ENCODE results near the gene CD151.

The CD151 gene

DNA sequence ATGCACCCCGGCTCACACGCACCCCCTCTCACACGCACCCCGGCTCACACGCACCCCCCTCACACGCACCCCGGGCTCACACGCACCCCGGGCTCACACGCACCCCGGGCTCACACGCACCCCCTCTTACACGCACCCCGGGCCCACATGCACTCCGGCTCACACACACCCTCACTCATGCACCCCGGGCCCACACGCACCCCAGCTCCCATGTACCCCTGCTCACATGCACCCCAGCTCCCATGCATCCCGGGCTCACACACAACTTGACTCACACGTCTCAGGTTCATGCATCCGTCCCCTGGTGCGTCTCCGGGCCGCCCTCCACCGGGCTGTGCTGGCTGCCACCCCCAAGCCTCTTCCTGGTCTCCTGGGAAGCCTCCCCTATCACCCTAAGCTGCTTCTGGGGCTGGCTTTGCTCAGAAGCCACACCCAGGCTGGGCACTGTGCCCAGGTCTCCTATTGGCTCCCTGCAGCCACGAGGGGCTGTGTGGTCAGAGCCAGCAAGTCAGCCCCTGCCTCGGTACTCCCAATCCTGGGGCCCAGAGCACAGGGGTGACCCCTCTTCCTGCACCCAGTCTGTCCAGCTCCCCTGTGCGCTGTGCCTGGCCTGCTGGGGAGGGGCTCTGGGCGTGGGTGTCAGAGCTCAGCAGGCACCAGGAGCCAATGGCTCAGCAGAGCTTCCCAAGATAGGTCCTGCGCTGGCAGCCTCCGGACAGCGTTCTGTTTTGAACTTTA is 26.8 kb downstream of the CD151 start:
- no peak for DNase-seq

DNA sequence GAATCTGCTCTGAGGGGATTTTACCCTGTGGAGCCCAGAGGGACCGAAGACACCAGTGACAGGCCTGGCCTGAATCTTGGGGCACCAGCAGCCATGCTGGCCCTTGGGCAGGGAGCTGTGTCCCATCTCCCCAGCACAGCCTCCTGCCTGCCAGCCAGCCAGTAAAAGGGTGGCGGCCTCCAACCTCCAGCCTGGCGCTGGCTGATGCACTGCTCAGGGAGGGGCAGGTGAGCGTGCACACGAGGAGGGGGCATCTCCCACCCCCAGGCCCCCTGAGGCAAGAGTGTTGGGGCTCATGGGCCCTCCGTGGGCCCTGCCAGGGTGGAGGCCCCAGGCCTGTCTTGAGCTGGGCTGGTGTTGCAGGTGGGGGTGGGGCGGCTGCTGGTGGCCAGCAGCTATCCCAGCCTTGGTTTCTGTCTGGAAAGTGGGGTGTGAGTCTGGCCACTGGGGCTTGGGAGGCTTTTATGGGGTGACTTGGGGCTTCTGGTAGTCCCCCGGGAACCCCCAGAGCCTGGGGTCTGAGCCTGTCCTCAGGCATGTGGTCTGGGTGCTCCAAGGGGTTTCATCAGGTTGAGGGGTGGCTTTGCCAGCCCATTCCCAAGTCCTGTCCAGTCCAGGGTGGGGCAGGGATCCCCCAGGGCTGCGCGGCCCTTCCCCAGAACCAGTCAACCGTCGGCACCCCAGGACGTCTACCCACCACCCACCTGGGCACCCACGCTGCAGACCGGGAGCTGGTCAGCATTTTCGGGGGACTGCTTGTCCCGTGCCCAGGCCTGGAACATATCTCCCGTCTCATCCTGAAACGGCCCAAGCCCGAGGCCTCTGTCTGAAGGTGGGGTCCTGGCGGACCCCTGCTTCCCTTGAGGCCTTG is 27.7 kb downstream of the CD151 start:
- DNase-seq: no peak

DNA sequence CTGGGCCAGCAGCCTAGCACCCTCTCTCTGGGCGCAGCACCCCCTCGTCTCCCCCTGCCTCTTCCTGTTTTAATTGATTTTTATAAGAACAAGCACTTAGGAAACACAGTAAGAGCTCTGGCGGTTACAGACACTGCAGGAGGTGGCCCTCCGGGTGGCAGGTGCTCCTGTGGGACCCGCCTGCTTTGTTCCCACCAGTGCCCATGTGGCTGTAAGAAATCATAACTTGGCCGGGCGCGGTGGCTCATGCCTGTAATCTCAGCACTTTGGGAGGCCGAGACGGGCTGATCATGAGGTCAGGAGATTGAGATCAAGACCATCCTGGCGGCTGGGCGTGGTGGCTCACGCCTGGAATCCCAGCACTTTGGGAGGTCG is 28.3 kb downstream of the CD151 start:
- DNase-seq: no peak

DNA sequence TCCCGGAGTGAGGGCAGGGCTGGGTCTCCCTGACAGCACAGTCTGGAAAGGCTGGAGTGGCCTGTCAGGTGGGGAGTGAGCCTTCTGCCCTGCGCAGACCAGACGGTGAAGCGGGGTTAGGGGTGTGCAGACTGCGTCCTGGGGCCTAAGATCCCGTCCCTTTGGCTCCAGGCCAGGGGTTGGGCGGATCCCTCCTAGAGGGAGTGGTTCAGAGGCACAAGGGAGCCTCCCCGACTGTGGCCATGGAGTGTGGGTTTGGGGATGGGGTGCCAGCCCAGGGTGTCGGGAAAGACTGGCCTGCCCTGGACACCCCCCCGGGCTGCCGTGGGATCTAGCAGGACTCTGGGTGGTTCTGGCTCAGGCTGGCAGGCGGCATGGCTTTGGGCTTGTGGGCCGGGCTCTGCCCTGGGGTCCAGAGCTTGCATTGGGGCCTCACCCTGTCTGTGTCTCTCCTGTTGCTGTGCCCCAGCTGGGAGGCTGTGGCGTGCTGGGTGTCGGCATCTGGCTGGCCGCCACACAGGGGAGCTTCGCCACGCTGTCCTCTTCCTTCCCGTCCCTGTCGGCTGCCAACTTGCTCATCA is 29.4 kb downstream of the CD151 start:
- DNase-seq: no peak

DNA sequence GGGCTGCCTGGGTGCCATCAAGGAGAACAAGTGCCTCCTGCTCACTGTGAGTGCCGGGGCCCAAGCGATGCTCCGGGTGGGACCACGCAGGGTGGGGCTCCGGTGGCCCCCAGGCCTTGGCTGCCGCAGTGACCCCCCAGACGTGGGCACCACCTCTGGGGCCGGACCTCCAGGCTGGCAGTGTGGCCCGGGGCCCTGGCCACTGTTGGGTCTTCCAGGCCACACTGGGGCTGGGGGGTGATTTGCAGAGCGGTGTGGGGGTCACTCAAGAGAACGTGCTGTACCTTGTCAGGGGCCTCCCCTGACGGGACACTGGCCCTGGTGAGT is 29.9 kb downstream of the CD151 start:
- no peak for DNase-seq

DNA sequence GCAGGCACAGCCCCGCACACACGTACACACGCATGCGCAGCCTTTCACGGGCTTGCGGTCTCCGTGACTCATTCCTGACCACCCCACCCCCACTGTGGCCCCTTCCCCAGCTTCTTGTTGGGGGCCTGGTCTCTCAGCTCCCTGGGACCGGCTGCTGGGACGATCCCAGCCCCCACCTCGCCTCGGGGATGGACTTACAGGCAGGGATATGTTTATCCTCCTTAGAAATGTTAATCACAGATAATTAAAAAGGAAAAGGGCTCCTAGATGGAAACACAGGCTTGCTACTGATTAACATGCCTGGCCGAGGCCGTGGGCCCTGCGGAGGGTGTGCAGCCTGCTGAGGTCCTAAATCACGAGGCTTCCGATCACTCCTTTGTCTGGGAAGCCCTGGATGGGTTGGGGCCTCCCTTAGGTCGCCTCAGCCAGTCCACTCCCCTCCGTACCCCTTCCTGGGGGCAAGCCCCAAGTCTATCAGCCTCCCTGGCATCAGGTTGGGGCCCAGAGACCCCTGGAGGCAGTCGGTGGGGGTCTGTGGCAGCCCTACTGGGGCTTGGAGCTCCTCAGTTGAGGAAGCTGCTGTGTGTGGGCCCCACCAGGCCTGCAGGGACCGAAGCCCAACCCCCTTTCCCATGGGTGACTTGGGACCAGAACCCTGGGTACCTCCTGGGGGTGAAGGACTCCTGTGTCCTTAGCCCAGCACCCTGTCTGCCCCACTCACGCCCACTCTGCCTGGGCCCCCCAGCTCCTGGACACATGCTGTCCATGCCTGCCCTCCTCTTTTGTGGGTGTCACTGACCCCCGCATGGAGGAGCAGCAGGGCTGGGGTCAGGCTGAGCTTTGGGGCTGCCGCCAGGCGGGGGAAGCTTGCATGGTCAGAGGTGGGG is 30.5 kb downstream of the CD151 start:
- DNase-seq: no peak

DNA sequence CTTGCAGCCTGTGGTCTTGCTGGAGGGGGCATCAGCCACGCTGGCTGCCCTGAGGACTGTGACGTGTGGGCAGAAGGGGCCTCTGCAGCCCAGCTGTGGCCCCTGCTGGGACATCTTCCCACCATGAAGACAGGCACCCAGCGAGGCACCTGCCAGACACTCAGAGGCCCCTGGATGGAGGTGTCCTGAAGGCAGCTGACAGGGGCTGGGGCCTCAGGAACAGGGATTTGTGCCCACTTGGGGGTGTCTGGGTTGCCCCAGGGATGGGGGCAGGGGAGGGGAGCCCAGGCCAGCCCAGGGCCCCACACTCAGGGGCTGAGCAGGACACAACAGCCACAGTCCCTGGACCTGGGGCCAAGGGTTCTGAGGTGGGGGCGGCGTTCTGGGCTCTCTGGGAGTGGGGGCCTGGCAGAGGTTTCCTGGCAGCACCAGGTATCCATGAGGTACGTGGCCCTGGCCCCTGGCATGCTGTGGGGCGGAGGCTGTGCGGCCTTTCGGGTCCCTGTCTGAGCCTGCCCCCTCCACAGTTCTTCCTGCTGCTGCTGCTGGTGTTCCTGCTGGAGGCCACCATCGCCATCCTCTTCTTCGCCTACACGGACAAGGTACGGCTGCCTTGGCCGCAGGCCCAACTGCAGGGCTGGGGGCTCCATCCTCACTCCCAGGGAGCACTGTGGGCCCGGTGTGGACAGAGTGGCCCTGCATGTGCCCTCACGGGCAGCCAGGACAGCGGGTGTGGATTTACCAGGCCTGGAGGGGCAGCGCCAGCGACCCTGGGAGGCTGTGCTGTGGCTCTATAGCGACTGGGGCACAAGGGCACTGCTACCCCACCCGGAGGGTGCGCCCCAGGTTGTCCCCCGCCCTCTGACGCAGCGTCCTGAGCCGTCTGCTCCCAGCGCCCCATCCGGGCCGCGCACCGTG is 31.4 kb downstream of the CD151 start:
- no peak for DNase-seq

DNA sequence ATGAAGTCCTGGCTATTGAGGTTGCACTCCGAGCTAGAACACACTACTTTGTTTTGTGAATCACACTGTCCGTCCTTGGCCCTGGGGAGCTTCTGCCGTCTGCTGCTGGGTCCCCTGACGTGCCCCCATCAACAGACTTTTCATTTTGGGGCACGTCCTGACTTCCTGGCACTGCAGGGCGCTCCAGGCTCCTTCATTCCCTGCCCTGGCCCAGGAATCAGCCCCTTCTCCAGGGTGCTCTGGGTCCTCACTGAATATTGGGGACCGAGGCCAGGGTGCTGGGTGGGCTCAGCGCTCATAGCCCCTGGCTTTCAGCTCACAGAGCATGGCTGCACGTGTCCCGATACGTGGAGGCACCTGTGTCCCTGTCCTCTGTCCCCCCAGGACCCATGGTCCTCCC is 32.1 kb downstream of the CD151 start:
- no peak for DNase-seq

DNA sequence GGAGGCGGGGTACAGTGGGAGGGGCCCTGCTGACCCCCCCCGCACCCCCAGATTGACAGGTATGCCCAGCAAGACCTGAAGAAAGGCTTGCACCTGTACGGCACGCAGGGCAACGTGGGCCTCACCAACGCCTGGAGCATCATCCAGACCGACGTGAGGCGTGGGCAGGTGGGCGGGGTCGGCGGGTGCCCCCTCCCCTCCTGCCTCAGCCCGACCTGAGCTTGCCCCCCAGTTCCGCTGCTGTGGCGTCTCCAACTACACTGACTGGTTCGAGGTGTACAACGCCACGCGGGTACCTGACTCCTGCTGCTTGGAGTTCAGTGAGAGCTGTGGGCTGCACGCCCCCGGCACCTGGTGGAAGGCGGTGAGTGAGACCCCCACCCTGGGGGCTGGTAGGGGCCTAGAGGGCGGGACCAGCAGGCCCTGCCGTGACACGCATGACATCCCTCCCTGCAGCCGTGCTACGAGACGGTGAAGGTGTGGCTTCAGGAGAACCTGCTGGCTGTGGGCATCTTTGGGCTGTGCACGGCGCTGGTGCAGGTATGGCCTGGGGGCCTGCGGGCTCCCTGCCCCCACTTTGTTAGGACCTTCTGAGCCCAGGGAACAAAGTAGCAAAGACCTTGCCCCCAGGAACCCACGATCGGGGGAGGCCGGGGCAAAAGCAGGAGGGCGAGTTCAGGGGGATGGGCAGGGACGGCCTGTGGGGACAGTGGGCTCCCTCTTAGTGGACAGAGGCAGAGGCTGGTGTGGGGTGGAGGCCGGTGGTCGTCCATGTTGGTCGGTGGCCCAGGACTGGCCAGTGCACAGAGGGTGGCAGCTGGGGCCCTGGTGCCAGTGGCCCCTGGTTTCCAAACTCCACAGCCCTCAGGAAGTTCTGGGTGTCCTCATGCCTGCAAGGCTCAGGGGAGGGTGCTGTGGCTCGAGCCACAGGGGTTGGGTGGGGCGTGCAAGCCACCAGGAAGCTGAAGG is 33.0 kb downstream of the CD151 start:
- no peak for DNase-seq

DNA sequence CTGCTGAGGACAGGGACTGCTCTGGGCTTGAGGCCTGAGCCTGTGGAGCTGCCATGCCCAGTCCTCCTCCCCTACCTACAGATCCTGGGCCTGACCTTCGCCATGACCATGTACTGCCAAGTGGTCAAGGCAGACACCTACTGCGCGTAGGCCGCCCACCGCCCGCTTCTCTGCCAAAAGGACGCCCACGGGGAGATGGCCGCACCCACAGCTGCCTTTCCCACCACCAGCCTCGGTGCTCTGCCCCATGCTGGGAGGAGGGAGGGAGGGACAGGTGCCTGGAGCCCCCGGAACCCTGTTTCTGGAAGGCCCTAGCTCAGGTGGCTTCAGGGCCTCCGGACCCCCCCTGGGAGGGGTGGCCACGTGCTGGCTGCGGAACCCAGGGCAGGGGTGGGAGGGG is 33.7 kb downstream of the CD151 start:
- DNase-seq: no peak

DNA sequence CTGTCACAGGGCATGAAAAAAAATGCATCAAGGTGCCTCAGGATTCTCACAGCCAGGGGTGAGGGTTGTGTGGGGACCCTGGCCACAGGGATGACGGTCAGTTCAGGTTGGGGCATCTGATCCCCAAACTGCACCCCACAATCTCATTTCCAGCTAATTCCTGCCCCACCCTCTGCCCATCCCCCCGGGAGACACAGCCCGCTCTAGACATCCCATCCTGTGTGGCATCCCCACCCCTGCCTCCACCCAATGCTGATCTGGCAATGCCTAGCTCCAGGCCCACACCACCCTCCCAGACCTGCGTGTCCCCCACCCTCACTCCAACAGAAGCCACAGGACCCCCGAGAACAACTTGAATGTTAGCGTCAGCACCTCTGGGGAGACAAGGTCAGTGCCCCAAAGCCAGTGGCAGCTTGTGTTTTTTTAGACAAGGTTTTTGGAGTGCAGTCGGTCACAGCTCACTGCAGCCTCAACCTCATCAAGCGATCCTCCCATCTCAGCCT is 35.2 kb downstream of the CD151 start:
- DNase-seq: no peak

DNA sequence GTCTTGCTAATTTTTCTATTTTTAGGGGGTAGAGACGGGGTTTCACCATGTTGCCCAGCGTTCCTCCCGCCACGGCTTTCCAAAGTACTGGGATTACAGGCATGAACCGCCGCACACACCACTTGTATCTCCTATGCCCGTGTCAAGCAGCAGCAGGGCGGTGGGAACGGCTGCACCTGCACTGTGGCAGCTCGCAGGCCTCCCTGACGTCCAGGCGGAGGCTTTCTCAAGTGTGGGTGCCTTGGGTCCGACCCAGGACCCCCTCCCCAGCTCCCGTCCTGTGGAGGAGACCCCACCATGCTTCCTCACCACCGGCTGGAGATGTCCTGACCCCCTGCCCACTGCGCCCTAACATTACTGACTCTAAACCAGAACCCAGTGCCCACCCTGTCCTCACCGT is 35.6 kb downstream of the CD151 start:
- no peak for DNase-seq

DNA sequence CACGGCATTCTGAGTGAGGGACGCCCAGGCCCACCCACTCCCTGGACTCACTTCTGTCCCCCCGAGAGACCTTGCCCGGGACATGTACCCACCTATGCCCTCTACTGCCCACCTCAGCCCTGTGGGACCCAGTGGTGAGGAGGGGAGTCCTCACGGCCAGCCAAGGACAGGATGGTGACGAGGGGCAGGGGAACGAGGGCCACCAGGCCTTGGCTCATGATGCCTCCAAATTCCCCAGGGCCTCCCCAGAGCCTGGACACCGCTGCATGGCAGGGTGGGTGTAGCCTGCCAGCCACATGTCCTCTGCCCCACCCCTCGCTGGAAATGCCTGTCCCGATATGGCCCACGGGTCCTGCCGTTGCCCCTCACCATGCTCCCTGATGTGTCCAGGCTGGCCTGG is 36.0 kb downstream of the CD151 start:
- DNase-seq: no peak

DNA sequence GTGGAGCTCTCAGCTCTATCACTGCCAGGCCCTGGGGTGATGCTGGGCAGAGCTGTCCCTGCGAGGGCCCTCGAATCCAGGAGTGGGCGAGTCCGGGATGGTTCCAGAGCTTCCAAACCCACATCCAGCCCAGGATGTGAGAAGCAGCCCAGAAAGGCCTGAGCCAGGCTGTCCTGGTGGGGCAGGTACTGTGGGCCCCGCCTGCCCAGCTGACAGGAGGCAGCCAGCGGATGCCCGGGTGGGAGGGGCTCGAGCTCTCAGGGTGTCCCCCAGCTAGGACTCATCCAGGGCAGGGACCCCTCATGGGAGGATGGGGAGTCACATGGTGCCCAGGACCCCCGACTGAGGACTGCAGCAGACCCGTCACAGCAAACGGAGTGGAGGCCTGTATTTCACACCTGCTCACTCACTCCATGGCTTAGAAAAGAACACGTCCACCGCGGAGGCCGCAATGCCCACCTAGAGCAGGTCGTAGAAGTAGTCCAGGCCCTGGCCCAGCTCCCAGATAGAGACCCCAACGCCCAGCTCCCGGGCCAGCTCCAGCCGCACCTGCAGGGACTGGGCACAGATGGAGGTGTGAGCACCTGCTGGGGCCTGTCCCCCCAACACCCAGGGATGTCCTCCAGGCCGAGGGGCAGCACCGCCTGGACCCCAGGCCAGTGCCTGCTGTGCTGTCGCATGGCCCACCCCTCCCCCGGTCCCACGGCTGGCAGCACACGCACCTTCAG is 36.8 kb downstream of the CD151 start:
- no peak for DNase-seq

DNA sequence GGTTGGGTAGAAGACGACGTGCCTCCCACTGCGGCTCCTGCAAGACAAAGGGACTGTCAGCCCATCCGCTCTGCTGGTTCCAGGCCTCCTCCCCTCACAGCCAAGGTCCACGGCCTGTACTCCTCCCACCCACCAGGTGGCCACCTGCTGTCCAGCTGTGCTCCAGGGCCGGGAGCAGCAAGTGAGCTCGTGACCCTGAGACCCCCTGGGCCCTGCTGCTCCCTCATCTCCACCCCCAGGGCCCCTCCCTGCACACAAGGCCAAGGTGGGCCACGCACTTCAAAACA is 37.3 kb downstream of the CD151 start:
- no peak for DNase-seq

DNA sequence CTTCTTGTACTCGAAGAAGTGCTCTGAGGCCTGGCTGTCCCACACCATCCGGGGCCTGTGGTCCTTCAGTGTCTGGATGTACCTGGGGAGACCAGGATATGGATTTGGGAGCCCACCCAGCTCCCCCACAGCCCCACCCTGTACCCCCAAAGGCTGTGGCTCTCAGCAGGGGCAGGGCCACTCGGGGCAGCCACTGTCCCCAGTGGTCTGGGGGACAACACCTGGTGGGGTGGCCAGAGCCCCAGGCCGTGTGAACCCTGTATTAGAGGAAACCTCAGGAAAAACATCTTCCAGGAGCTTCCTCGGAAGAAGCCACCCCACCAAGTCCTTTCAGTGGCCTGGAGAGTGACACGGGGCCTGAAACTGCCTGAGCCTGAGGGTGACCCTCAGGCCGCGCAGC is 37.7 kb downstream of the CD151 start:
- DNase-seq: no peak

DNA sequence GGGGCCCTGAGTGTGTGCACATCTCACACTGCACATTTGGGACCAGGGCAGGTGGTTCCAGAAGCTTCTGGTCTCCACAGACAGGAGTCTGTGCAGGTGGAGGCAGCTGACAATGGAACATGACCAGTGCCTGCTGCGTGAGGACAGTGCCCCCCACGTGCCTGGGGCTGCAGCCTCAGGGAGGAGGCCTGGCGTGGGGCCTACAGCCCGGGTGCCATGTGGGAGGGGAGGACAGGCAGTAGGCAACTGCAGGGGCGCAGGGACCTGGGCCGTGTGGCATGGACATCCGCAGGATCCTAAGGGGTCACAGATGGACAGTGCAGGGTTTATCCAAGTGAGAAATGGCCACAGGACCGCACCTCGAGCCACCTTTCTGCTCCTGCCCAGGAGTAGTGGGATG is 38.7 kb downstream of the CD151 start:
- DNase-seq: no peak

DNA sequence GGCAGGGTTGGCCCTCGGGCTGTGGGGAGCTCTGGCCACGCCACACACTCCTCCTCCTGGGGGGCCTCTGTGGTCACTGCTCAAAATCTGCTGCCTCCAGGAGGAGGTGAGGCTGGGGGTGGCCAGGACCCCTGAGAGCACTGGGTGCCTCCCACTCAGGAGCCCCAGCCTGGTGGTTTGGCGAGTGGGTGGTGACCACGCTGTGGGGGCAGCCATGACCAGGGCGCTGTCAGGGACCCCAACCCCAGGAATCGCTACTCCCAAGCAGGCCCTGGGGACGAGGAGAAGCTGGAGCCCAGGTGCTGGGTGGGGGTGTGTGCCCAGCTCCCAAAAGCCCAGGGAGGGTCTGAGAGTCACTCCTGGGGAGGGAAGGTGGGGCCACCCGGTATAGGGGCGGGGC is 40.0 kb downstream of the CD151 start:
- no peak for DNase-seq

DNA sequence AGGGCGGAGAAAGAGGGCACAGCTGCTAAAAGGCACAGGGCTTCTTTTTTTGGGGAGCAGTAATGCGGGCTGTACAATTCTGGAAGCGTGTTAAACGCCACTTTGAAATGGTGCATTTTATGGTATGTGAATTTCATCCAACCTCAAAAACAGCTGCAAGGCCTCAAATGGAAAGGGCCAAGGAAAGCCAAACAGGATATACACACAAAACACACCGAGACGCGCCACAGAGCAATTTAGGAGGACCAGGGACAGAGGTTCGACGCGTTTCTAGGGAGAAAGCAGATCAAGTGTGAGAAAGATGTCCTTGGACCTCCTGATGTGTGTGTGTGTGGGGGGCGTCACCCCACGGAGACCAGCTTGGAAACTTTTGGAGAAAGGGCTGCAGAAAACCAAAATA is 41.0 kb downstream of the CD151 start:
- no peak for DNase-seq

DNA sequence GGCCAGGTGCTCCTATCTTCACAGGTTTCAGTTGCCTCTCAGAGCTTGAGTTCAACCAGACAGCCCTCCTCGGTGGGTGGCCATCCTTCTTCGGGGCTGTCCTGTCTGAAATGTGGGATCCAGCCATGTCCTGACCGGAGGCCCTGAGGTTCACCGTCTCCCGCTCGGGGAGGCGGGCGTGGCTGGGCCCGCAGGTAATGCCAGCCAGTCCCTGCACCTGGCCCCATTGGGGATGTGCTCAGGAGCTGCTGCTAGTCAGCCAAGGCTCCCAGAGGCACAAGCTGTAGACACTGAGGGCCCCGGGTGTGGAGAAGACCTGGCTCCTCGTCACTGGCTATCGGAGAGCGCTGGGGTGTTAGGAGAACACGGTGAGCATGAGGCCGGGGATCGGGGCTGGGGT is 42.5 kb downstream of the CD151 start:
- DNase-seq: no peak

Data from activated naive CD4-positive, alpha-beta T cell (primary cell).